Karpas-422 (cell line): Measurements from ENCODE around the gene NFATC1. TPM values are rescaled to one million over a fixed set of nuclear protein-coding genes. Genes with fewer than 3 reads are reported as not detected.

ENCODE experiments used
- DNase-seq: peaks from one replicate; pipeline ENCODE4 v3.0.0-alpha.2; 2015
- H2AFZ ChIP-seq: fragments of 200-600 bp; sonication (generic); 2 replicates; pipeline ENCODE4 v1.6.1; 2014; ENCODE audit warnings: antibody characterized with exemption, low read length, mixed read lengths
- H3K27ac ChIP-seq: fragments of 200-600 bp; sonication (generic); 2 replicates; pipeline ENCODE4 v1.5.1; 2014; ENCODE audit warnings: mild to moderate bottlenecking, low read length, moderate library complexity
- H3K27me3 ChIP-seq: fragments of 200-600 bp; sonication (generic); 2 replicates; pipeline ENCODE4 v1.6.1; 2014; ENCODE audit warnings: low read length, mixed read lengths
- H3K36me3 ChIP-seq: fragments of 200-600 bp; sonication (generic); 2 replicates; pipeline ENCODE4 v1.6.1; 2014; ENCODE audit warnings: low read length, mixed read lengths; ENCODE audit not compliant: insufficient read depth
- H3K4me1 ChIP-seq: fragments of 200-600 bp; sonication (generic); 2 replicates; pipeline ENCODE4 v1.6.1; 2014; ENCODE audit warnings: mild to moderate bottlenecking, low read length, mixed read lengths
- H3K4me2 ChIP-seq: fragments of 200-600 bp; sonication (generic); 2 replicates; pipeline ENCODE4 v1.6.1; 2014; ENCODE audit warnings: low read length, low read depth, mild to moderate bottlenecking; ENCODE audit not compliant: poor library complexity, severe bottlenecking
- H3K4me3 ChIP-seq: fragments of 200-600 bp; sonication (generic); 2 replicates; pipeline ENCODE4 v1.5.1; 2014; ENCODE audit warnings: mild to moderate bottlenecking, antibody characterized with exemption, low read length, mixed read lengths
- H3K79me2 ChIP-seq: fragments of 200-600 bp; sonication (generic); 2 replicates; pipeline ENCODE4 v1.6.1; 2014; ENCODE audit warnings: mild to moderate bottlenecking, low read length, mixed read lengths
- H3K9ac ChIP-seq: fragments of 200-600 bp; sonication (generic); 2 replicates; pipeline ENCODE4 v1.6.0; 2014; ENCODE audit warnings: low read length
- H3K9me2 ChIP-seq: fragments of 200-600 bp; sonication (generic), shearing (Covaris generic); replicated peaks from 2 replicates; pipeline ENCODE4 v1.6.0; 2014; ENCODE audit warnings: mild to moderate bottlenecking, low read length, moderate library complexity; ENCODE audit not compliant: insufficient read depth
- H3K9me3 ChIP-seq: fragments of 300-700, 200-600 bp; sonication (generic); 2 replicates; pipeline ENCODE4 v1.6.1; 2014; ENCODE audit warnings: low read length, mixed read lengths
- H4K20me1 ChIP-seq: fragments of 200-600 bp; sonication (generic); 2 replicates; pipeline ENCODE4 v1.6.1; 2014; ENCODE audit warnings: mild to moderate bottlenecking, antibody characterized with exemption, low read length, low read depth; ENCODE audit not compliant: insufficient read depth
- total RNA-seq: library from RNA; depleted of rRNA; stranded (reverse); fragments of >200 nt; shearing (Covaris generic); gene quantifications from 2 replicates; pipeline ENCODE4 v1.2.3, GENCODE V29; 2014; ENCODE audit warnings: low replicate concordance

Gene NFATC1
- total RNA-seq, 1 experiment from 2014 or later = 46.1 TPM

DNA sequence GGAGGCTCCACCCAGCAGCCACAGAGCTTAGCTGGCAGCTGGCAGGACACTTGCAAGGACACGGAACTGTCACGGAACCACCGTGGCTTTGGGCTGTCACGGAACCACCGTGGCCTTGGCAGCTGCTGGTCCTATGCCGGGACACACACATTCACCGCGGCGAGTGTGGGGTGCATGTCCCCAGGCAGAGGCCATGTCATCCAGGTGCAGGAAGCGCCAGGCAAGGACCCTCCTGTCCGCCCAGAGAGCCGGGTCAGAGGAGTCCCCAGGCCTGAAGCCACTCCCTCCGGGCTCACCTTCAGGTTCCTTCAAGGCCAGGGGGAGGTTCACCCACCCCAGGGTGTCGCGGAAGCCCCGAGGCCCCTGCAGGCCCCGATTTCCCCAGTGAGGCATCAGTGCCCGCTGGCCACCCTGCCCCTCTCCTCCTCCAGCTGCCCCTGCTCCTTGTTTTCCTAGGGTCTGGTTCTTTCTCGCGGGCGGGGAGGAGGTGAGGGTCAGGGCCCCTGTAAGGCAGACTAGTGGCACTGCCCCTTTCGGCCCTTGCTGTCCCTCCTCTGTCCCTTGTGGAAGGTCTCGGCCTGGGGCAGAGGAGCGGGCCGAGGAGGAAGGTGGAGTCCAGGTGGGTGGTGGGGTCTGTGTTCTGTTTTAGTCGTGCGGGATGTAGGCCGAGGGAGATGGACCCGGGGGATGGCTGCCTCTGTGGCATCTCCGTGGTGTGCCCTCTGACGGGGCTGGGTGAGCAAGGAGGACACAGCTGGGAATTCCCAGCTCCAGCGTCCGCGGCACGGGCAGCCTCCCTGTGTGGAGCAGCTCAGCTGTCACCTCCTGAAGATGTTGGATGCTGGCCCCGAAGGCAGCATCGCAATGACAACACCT lies 60.6 kb downstream of the NFATC1 start:
- Histone ChIP-seq H3K4me2 (no peak overlapping the region), H3K4me3 (no peak overlapping the region), H4K20me1 (peaks cover 3% of the 10 kb centered on the region; the same call in 1 of the 2 replicates), H3K9me2 (no peaks in the 10 kb centered on the region), H3K79me2 (peaks cover 15% of the 10 kb centered on the region), H3K9ac (no peak overlapping the region), H3K9me3 (no peaks in the 10 kb centered on the region), H3K36me3 (peaks cover 11% of the 10 kb centered on the region; the same call in 1 of the 2 replicates), H2AFZ (no peak overlapping the region), H3K4me1 (peaks cover 31% of the 10 kb centered on the region), H3K27me3 (no peaks in the 10 kb centered on the region), H3K27ac (no peak overlapping the region)
- no peak for DNase-seq

DNA sequence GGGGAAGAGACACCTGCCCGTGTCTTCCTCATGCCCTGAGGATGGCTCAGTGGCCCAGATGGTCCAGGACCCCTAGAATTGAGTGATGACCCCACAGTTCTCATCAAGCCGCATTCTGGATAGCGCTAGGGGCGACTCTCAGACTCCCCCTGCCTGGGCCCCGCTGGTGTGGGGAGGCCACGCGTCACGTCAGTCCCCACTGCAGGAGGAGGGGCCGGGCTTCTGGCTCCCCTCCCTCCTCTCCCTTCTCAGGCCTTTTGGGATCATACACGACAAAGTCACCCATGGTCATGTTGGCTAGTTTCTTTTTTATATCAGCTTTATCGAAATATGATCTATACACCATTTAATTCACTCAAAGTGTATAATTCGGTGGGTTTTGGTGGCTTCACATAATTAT lies 61.5 kb downstream of the NFATC1 start:
- Histone ChIP-seq H3K27ac (no peak overlapping the region), H3K79me2 (peaks cover 24% of the 10 kb centered on the region), H3K9me3 (no peaks in the 10 kb centered on the region), H4K20me1 (no peaks in the 10 kb centered on the region; the same call in 1 of the 2 replicates), H3K4me1 (peaks cover 40% of the 10 kb centered on the region), H3K4me2 (no peak overlapping the region), H3K36me3 (peaks cover 19% of the 10 kb centered on the region), H2AFZ (no peak overlapping the region), H3K27me3 (no peaks in the 10 kb centered on the region), H3K4me3 (no peak overlapping the region), H3K9me2 (no peaks in the 10 kb centered on the region), H3K9ac (no peak overlapping the region)
- DNase-seq = no peak

DNA sequence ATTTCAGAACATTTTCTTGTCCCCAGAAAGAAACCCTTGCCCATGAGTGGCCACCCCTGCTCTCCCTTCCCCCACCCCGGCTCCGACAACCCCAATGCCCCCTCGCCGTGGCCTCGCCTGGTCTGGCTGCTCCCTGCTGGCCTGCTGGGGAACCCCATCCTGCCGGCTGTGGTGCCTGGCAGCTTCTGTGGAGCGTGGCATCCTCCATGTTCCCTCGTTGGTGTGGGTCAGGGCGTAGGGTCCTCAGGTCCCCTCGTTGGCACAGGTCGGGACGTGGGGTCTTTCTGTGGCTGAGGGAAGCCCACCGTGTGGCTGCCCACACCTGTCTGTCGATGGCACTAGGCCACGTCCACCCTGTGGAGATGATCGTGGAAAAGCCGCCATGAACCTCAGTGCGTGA lies 61.9 kb downstream of the NFATC1 start:
- DNase-seq = no peak
- no peaks in the 10 kb centered on the region for H3K27me3 ChIP-seq
- H3K79me2 ChIP-seq = peaks cover 27% of the 10 kb centered on the region
- H3K36me3 ChIP-seq = peaks cover 21% of the 10 kb centered on the region
- no peak overlapping the region for H2AFZ ChIP-seq
- no peaks in the 10 kb centered on the region for H3K9me3 ChIP-seq
- H3K4me2 ChIP-seq = no peak overlapping the region
- H3K4me1 ChIP-seq = peaks cover 44% of the 10 kb centered on the region
- no peak overlapping the region for H3K9ac ChIP-seq
- H3K27ac ChIP-seq = no peak overlapping the region
- no peaks in the 10 kb centered on the region; the same call in 1 of the 2 replicates for H4K20me1 ChIP-seq
- no peaks in the 10 kb centered on the region for H3K9me2 ChIP-seq
- no peak overlapping the region for H3K4me3 ChIP-seq

DNA sequence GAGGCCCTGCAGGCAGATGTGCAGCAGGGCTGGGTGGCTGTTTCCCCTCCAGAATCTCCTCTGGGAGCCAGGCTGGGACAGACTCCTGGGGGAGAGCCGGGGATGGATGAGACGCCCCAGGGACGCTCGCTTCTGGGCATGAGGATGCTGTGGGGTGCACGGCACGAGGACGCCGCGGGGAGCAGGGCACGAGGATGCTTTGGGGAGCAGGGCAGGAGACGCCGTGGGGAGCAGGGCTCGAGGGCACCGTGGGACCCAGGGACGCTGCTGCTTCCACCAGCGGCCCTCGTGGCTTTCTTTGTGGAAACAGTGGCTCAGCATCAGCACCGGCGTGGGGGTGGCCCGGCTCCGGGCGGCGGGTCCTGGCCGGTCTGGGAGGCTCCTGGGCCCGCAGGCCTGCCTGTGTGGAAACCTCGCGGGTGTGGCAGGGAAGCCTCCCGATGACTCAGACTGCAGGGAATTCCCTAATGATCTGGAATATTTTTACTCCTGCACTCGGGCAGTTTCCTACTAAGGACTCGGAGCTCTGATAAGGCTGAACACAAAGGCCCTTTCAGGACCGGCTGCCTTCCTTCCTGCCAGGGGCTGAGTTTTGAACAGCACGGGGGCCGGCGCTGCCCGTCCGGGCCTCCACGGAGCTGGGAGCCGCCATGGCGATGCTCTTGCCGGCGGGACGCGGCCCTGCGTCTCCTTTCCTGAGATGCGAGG lies 62.6 kb downstream of the NFATC1 start:
- no peak for DNase-seq
- no peaks in the 10 kb centered on the region for H3K9me3 ChIP-seq
- no peak overlapping the region for H3K4me3 ChIP-seq
- H3K4me1 ChIP-seq = peaks cover 50% of the 10 kb centered on the region
- no peaks in the 10 kb centered on the region for H3K9me2 ChIP-seq
- H4K20me1 ChIP-seq = no peaks in the 10 kb centered on the region; the same call in 1 of the 2 replicates
- H3K27ac ChIP-seq = peak overlapping the region; percentile 96
- H3K79me2 ChIP-seq = peaks cover 30% of the 10 kb centered on the region
- H2AFZ ChIP-seq = no peak overlapping the region
- H3K36me3 ChIP-seq = peaks cover 24% of the 10 kb centered on the region
- H3K9ac ChIP-seq = no peak overlapping the region
- no peak overlapping the region for H3K4me2 ChIP-seq
- H3K27me3 ChIP-seq = no peaks in the 10 kb centered on the region

DNA sequence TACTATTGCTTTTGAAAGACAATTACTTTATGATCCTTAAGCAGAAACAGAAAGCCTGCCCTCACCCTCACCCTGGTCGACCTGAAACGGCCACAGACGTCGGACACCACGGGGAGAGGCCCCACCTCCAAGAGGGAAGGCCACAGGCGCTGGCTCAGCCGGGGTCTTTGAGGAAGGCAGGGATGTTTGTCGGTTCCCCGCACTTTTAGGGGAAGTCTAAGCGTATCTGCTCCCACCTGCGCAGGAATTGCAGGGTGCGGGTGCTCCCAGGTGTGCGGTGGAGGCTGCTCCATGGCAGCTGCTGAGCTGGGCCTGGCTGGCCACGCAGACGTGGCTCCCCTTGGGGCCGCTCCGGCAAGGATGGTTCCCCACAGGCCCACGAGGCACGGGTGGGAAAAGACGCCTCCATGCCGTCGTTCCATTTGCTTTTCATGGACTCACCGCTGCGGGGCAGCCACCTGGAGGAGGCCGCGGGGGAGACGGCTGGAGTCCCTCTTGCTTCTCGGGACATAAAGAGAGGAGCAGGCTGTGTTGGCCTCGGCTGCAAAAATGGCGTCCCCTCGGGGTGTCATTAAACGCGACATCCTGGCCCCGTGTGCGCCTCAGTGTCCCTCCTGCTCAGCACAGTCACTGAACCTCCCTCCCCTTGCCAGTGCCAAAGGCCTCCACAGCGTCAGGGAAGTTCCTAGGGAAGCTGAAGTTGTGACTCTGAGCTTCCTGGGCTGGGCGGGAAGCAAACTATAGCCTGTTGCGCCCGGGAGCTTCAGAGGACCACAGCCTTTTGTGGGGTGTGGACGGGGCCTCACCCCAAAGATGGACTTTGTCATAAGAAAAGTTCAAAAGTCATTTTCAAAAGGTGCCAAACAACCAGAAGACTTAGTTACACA lies 63.4 kb downstream of the NFATC1 start:
- Histone ChIP-seq H3K9me2 (no peaks in the 10 kb centered on the region), H2AFZ (no peak overlapping the region), H3K9me3 (no peaks in the 10 kb centered on the region), H3K36me3 (peaks cover 18% of the 10 kb centered on the region), H3K27me3 (no peaks in the 10 kb centered on the region), H3K27ac (peak overlapping the region; percentile 96), H3K4me1 (peaks cover 59% of the 10 kb centered on the region), H3K4me3 (peak overlapping the region; percentile 42), H4K20me1 (no peaks in the 10 kb centered on the region), H3K9ac (peak overlapping the region; percentile 71), H3K79me2 (peaks cover 32% of the 10 kb centered on the region), H3K4me2 (peak overlapping the region; percentile 65)
- DNase-seq = no peak

DNA sequence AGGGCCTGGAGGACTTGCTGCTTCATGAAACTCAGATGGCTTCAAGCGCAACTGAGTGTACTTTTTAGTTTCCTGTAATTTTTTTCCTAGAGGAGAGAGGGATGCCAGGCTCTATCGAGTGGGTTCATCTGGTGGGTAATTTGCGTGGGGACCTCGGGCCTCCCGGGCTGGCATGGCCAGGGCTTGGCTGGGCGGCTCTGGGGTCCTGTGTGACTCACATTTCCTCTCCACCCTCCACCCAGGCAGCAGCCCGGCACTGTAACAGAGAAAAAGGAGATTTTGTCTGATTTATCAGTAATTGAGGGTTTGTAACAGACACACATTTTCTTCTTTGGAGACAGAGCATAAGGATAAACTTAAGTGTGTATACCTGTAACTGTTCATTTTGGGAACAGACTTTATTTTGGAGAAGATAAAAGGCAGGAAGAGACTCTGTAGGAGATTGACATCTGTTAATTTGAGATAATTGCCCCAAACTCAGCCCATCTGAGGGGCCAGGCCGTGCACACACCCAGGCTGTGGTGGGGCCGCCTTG lies 64.3 kb downstream of the NFATC1 start:
- H3K27ac ChIP-seq = peak overlapping the region; percentile 96
- H3K4me2 ChIP-seq = peak overlapping the region; percentile 65
- no peak overlapping the region for H2AFZ ChIP-seq
- peaks cover 66% of the 10 kb centered on the region for H3K4me1 ChIP-seq
- H4K20me1 ChIP-seq = no peaks in the 10 kb centered on the region
- peaks cover 18% of the 10 kb centered on the region for H3K36me3 ChIP-seq
- peaks cover 32% of the 10 kb centered on the region for H3K79me2 ChIP-seq
- no peaks in the 10 kb centered on the region for H3K27me3 ChIP-seq
- no peaks in the 10 kb centered on the region for H3K9me3 ChIP-seq
- H3K9ac ChIP-seq = peak overlapping the region; percentile 71
- peak overlapping the region; percentile 42 for H3K4me3 ChIP-seq
- no peaks in the 10 kb centered on the region for H3K9me2 ChIP-seq
- DNase-seq = peak; percentile 81

DNA sequence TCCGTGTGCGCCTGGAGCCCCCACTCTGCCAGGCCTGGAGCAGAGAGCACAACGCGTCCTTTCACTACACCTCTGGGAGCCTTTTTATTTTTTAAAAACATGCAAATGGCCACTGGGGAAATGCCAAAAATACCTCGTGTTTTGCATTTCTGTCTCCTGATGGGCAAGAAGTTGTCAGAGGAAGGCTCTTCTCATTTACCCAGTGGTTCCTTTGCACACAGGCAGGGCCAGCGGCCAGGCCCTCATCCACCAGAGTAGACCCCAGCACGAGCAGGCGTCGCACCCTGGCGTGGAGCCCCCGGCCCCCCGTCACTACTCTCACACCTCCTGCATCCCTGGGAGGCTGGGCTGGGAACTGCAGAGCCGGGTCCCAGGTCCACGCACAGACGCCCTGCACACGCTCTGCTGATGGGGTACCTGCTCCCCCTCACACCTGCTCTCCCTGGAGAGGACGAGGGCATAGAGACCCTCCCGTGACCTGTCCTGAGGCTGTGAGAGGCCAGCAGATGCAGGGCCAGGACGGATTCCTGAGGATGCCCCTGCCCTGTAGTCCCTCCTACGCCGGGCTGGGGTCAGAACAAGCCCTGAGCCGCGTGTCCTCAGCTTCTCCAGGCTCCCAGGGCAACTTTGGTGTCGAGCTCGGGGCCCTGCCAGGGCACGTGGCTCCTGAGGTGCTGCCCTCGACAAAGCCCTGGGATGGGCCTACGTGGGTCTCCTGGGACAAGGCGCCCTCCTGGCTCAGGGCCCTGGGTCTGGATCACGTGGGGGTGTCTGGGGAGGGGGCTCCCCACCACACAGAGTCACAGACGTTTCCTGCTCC lies 65.0 kb downstream of the NFATC1 start:
- Histone ChIP-seq H3K36me3 (peaks cover 18% of the 10 kb centered on the region), H3K27ac (peak overlapping the region; percentile 96), H3K79me2 (peaks cover 32% of the 10 kb centered on the region), H3K4me1 (peaks cover 73% of the 10 kb centered on the region), H3K9ac (peak overlapping the region; percentile 71), H3K9me3 (no peaks in the 10 kb centered on the region), H3K27me3 (no peaks in the 10 kb centered on the region), H3K4me3 (peak overlapping the region; percentile 46), H3K9me2 (no peaks in the 10 kb centered on the region), H4K20me1 (no peaks in the 10 kb centered on the region), H2AFZ (no peak overlapping the region), H3K4me2 (peak overlapping the region; percentile 65)
- peak; percentile 99 for DNase-seq
